NCI-H510A treated with DMSO at 0.1 percent for 48 hours (cell line): ENCODE data around the gene LAMC3.
A peak's percentile ranks its signal among the peaks of the same experiment; 100 is the strongest.

Source experiments
- DNase-seq: peaks from one replicate; lab custom pipeline; 2025; lab: John Stamatoyannopoulos, UW

Gene LAMC3

DNA sequence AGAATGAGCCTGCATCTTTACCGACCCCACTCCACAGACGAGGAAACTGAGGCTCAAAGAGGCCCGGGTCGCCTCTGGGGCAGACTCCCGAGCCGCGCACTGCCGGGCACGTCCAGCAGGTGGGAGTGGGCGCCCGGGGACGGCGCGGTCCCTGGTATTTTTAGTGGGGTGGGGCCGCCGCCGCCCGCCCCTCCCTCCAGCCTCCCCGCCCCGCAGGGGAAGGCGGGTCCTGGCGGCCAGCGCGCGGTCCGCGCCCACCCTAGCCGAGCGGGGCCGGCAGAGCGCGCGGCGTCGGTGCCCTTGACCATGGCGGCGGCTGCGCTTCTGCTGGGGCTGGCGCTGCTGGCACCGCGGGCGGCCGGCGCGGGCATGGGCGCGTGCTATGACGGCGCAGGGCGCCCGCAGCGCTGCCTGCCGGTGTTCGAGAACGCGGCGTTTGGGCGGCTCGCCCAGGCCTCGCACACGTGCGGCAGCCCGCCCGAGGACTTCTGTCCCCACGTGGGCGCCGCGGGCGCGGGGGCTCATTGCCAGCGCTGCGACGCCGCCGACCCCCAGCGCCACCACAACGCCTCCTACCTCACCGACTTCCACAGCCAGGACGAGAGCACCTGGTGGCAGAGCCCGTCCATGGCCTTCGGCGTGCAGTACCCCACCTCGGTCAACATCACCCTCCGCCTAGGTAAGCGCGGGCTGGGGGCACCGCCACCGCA is at the start of gene LAMC3:
Gene LAMC3 (plus strand): TSS at position 266 of the 710 bp plus-strand sequence. CDS start 41 bp downstream, at position 307.
- DNase-seq, result peak; percentile 64

DNA sequence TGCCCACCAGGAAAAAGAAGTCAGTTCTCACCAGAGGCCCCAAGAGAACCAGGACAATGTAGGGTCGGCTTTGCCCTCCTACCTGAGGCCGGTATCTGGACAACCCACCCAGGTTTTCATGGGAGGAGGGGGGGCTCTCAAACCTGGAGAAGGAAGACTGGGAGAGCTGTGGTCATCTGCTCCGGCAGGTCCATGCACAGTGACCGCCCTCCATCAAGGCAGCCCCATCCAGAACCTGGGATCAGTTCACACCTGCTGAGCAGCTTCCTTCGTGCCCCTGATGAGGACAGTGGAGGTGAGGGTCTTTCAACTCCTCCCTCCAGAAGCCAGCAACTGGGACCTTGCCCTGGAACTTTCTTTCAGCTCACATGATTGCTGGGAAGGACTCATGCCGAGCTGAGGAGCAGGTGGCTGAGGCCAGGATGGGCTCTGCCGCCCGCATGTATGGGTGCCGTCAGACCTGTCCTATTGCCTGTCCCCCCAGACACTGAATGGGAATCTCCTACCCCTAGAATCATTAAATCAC is 49.1 kb upstream of the LAMC3 start:
- no peak for DNase-seq

DNA sequence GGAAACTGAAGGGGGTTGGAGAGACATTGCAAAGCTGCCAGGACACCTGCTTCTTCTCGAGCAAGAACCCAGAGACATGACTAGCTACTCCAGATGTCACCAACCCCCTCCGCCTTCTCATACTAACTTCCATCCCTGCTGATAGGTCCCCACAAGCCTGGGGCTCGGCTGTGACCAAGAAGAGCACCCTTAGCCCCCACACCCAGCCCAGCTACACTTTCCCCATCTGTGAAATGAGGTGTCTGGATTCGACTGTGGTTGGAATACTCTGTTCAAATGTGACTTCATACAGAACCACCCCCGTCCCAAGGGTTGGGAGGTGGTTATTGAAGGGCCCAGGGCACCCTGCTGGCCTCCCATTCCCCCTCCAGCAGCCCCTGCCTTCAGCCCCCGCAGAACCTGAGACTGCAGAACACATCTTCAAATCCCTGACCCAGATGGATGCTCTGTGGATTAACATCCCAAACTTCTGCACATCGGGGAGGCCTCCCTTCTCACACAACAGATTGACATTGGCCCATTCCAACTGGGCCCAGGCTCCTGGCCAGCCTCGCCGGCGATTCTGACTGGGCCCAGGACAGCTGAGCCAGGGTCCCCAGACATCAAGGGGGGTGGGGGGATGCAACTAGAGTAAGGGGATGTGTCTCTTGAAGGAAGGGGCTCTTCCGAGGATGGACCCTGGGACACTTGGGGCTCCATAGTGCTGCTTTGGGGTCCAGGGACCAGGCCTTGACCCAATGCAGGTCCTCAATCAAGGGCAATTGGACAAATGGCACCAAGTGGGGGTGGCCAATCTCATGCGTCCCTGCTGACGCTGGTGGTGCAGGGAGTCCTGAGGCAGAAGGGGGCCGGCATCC is 48.2 kb upstream of the LAMC3 start:
- DNase-seq, result no peak

DNA sequence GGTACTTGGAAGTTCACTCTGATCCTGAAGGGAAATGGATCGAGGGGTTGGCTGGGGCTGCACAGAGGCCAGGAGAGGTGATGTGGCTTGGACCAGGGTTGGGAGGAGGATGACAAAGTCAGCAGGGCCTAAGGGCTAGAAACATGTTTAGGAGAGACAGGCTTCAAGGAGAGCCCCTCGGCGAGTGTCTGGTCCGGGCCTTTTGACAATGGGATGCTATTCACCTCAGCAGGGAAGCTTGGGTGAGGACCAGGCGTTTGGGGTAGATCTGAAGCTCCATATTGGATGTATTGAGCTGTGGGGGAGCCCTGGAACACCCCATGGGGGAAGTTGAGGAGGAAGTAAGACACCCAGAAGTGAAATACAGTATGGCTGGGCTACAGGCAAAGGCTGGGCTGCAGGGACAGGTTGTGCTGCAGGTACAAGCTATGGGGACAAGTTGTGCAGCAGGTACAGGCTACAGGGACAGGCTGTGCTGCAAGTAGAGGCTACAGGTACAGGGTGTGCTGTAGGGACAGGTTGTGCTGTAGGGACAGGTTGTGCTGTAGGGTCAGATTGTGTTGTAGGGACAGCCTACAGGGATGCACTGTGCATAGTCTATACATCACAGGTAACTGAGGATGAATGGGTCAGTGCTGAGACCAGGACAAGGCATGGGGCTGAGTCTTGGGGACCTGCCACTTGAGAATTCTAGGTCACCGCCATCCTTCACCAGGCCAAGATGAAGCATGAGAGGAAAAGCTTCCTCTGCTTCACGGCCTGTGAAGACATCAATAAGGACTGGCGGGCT is 47.3 kb upstream of the LAMC3 start:
- DNase-seq, result no peak

DNA sequence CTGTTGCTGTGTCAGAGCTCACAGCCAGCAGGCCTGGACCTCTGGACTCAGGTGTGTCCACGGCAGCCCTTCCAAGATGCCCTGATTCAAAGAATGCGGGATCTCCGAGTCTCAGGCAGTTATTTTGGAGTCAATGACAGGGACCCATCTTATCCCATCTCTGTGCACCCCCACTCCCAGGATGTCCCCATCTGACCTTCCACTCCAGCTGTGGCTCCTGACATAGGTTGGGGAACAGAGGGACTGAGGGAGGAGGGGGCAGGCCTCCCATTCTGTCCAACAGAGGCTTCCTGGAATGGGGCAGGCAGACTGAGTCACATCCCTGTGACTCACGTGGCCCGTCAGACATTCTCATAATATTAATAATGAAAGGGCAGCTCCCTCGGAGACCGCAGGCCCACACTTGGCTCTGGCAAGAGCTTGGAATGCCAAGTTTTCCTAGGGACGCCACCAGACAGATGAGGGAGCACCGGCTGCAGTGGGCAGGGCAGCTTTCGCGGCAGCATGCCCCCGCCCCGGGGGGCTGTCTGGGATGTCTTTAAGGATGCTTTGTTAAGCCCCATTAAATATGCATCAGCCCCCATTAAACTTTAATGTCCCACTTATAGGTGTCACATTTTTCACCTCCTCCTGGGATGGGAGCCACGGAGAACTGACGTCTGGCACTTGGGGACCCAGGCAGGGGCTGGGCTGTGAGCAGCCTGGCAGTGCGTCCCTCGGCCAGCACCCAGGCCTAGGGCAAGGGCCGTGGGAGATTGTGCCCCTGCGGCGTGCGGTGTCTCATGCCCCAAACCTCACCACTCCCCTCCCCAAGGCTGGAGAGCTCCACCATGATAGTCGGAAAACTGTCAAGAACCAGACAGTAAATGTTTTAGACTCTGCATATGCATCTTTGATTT is 46.3 kb upstream of the LAMC3 start:
- DNase-seq, result no peak

DNA sequence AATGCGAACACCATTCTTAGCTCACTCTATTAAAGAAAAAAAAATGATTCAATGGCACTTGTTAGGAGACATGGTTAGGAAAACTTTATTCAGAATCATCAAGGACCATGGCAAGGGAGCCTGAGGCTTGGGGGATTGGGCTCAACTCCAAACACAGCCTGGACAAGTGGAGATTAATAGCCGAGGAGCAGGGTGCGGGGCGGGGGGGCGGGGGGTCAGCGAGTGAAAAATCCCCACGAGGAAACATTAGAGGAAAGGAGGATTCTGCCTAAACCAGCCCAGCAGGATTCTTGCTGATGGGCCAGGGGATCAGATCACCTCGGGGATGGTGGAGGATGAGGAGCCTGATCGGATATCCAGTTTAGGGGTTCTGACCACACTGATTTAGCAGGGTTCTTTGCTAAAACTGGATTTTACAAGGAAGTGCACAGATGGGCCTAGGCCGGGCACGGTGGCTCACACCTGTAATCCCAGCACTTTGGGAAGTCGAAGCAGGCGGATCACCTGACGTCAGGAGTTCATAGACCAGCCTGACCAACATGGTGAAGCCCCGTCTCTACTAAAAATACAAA is 45.6 kb upstream of the LAMC3 start:
- no peak for DNase-seq

DNA sequence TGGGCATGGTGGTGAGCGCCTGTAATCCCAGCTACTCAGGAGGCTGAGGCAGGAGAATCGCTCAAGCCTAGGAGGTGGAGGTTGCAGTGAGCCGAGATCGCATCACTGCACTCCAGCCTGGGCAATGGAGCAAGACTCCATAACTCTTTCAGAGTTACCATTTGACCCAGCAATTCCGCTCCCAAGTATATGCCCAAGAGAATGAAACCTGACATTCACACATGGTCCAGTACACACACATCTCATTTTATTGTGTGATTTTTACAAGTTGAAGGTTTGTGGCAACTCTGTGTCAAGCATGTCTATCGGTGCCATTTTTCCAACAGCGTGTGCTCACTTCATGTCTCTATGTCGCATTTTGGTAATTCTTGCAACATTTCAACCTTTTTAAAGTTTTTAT is 45.1 kb upstream of the LAMC3 start:
- no peak for DNase-seq

DNA sequence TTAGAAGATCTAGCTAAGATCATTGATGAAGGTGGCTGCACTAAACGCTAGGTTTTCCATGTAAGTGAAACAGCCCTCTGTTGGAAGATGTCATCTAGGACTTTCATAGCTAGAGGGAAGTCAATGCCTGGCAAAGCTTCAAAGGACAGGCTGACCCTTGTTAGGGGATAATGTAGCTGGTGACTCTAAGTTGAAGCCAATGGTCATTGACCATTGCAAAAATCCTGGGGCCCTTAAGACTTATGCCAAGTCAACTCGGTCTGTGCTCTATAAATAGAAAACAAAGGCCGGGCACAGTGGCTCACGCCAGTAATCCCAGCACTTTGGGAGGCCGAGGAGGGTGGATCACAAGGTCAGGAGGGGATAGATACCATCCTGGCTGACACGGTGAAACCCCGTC is 43.3 kb upstream of the LAMC3 start:
- no peak for DNase-seq

DNA sequence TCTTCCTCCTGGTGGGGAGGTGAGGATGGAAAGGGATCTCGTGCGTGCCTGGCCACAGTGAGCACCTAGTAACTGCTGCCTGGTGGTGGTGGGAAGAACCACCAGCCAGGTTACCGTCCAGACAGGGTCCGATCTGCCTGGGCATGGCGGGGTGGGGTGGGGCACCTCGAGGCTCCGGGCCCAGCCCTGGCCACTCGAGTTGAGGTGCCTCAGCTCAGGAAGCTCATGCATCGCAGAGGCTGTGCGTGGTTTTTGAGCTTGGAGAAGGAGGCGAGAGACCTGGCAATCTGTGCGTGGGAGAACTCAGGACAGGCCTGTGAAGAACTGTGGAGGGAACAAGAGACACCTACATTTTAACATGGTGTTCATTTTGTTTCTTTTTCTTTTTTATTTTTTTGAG is 38.9 kb upstream of the LAMC3 start:
- no peak for DNase-seq

DNA sequence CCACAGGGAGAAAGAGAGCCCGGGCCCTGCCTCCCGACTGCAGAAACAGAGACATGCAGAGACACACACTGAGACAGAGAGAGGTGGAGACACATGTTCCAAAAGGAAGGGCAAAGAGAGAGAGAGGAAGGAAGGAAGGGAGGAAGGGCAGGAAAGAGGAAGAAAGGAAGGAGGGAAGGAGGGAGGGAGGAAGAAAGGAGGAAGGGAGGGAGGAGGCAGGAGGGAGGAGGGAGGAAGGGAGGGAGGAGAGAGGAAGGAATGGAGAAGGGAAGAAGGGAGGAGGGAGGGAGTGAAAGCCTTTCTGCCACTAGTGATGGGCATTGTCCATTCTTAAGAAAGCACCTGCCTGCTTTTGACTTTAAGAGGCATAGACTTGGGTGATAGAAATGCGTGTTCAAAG is 38.1 kb upstream of the LAMC3 start:
- DNase-seq, result no peak

DNA sequence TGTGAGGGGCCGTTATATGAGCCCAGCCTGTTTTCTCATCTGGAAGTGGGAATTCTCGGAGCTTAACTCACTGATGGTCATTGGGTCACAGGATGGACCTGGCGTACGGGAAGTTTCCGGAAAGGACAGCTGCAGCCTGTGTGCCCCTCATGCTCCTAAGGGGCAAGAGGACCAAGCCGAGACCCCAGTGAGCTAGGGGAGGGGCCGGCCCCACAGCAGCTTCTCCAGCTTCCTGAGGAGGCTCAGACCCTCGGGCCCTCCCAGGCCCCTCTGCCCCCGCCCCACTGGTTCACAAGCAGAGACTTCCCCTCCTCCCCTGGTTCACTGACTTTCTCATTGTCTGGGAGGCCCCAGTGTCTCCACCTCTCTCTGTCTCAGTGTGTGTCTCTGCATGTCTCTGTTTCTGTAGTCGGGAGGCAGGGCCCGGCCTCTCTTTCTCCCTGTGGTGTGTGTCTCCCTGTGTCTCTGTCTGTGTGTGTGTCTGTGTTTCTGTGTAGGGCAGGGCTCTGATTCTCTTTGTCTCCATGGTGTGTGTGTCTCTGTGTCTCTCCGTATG is 37.6 kb upstream of the LAMC3 start:
- no peak for DNase-seq

DNA sequence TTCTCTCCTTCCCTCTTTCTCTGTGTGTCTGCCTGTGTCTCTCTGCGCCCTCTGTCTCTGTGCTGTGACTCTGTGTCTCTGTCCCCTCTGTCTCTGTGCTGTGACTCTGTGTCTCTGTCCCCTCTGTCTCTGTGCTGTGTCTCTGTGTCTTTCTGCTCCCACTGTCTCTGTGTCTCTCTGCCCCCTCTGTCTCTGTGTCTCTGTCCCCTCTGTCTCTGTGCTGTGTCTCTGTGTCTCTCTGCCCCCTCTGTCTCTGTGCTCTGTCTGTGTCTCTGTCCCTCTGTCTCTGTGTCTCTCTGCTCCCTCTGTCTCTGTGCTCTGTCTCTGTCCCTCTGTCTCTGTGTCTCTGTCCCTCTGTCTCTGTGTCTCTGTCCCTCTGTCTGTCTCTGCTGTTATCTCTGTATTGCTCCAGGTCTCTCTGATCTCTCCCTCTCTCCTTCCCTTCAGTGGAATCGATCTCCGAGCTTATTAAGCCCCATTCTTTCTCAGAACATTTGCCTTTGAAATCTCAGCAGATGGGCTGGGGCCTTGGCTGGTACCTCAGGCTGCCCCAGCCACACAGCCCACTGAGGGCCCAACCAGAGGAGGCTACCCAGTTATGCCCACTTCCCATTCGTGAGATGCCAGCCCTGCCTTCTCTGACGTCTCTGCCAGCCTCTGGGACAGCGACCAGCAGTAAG is 36.6 kb upstream of the LAMC3 start:
- no peak for DNase-seq

DNA sequence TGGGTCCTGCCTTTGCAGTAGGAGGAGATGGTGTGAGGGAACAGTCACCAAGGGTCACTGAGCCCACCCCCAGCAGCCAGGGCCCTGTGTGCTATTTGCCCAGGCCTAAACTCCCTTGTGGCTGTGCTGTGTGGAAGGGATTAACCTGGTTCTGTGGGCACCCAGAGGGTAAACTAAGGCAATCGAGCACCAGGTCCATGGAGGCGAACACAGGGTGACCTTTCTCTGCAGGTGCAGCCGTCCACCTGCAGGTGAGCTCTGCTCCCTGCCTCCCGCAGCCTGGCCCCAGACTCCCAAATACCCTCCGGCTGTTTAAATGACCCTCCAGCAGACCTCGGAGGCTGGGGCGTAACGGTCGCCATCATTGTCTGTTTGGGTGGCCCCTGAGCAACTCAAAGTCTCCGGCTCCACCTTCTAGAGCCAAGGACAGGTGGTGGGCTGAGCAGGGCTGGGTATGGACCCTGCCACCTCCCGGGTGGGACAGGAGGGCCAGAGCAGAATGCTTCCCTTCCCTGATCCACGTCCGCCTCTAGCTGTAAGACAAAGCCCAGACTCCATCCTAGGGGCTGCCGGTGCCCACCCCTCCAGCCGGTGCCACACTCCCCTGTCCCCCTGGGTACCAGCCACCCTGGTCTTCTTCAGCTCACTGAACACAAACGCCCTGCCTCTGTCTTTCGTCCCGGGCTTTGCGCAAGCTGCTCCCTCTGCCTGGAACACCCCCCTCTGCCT is 35.9 kb upstream of the LAMC3 start:
- no peak for DNase-seq

DNA sequence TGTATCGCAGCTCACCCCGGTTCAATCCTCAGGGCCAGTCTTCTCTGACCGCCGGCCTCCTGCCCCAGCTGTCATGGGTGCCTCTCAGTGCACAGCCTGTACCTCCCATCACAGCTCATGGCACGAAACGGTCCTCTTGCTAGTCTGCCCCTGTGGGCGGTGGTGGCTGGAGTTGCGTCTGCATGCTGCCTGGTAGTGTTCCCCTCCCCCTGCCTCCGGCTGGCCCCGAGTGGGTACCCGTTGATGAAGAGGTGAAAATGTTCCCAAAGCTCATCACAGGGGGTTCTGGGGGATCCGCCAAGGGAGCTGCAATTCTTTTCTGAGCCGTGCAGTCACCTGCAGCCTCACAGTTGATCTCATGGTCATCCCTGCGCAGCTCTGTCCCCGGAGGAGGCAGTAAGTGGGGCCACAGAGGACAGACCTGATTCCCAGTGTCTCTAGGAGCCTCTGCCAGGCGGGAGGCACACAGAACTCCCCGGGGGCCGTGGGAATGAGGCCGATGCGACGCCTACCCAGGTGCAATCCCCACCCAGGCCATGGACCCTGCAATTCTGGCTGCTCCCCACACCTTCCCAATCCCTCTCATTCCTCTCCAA is 35.2 kb upstream of the LAMC3 start:
- no peak for DNase-seq

DNA sequence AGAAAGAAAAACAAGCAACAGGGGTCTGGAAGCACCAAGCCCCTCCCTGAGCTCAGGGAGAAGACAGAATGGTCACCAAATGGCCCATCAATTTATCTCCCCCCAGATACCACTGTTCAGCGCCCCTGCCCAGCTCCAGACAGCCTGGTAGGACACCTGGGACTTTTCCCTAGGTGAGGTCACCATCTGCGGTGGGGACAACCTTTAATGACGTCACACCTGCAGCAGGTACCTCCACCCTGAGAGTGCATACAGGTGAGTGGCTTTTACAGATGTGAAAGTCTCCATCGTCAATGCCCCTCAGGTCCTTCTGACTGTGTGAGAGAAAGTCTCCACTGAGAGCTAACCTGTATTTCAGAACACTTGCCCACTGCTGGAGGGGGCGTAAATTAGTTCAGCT is 34.3 kb upstream of the LAMC3 start:
- no peak for DNase-seq

DNA sequence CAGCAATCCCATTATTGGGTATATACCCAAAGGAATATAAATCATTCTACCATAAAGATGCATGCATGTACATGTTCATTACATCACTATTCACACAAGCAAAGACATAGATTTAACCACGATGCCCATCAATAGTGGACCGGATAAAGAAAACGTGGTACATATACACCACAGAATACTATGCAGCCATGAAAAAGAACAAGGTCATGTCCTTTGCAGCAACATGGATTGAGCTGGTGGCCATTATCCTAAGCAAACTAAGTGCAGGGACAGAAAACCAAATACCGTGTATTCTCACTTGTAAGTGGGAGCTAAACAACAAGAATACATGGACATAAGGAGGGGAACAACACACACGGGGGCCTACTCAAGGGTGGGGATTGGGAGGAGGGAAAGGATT is 33.8 kb upstream of the LAMC3 start:
- DNase-seq, result no peak

DNA sequence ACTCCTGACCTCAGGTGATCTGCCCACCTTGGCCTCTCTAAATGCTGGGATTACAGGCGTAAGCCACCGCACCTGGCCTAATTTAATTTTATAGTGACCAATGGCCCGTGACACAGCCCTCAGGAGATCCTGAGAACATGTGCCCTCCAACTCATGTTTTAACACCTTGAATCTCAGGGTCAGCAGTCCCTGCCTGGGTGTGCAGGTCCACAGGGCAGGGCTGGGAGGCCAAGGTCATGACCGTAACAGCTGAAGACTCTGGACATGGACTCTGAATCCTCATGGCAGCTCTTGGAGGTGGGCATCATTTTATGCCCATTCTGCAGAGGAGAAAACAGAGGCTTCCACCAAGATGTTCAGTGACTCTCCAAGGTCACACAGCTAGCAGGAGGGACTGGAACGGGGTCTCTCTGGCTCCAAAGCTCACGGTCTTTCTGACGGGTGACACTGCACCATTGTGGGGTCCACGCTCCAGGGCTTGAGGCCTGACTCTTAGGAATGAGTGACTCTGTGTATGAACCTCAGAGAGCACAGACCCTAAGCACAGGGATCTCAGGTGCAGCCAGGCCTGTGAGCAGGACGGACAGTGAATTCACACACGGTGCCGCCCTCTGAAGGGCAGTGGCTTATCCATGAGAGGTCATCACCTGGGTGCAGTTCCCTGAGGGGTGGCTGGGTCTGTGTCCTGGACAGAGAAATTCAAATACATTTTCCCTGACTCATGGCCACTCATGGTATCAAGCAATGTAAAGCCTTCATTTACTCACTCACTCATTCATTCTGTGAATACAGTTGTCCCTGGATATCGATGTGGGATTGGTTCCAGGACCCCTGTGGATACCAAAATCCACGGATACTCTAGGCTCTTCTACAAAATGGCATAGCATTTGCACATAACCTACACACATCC is 32.8 kb upstream of the LAMC3 start:
- DNase-seq, result no peak

DNA sequence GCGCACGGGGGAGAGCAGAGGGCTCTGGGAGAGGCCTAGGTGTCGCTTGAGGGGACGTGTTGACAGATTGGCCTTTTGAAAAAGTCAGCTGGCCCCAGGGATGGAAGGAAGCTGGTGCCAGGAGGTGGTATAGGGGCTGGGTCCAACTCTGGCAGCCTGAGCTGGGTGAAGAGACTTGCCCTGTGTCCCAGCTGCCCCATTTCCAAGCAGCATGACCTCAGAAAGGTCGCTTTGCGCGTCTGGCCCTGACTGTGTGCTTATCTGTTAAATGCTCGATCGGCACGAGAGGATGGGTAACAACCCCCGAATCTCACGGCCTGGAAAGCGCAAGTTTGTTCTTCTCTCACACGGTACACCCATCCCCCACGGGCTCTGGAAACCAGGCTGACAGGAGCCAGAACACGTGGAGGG is 31.2 kb upstream of the LAMC3 start:
- DNase-seq, result no peak
